Stimulated activated CD8-positive, alpha-beta memory T cell treated with anti-CD3 and anti-CD28 coated beads, Interleukin-4, amount 100 ng/mL, for 4 hours (primary cell): ENCODE data around the gene ARHGAP11A.

Experiments
- DNase-seq, 2 donors: peaks; one replicate each; pipeline ENCODE4 v3.0.0-alpha.2; 2020; ENCODE audit warnings: low read depth in 2 of 2, low spot score in 1 of 2

The ARHGAP11A gene

GRCh38 chr15:32685576-32685975, 70.3 kb downstream of the ARHGAP11A start:
- DNase-seq: no peak

- DNase-seq: no peak
These were observed 72.3 kb downstream of the ARHGAP11A start for GRCh38 chr15:32687556-32687955.

- no peak for DNase-seq
These were observed 72.9 kb downstream of the ARHGAP11A start for GRCh38 chr15:32688151-32688639.
